GM12865 (cell line): ENCODE results near the gene GNAI3.

ENCODE experiments used
- DNase-seq: peaks from one replicate; pipeline ENCODE4 v3.0.0; 2010; ENCODE audit warnings: low read depth
- H3K4me3 ChIP-seq: 2 replicates; pipeline ENCODE4 v1.5.1; 2011; ENCODE audit warnings: mild to moderate bottlenecking, low read depth, low read length, control low read depth
- TF ChIP-seq, protein P1 (sequence below): IDR thresholded peaks from 2 replicates; pipeline ENCODE4 v1.5.1; 2011; ENCODE audit warnings: low read length, control low read depth, low read depth, inconsistent platforms; ENCODE audit not compliant: insufficient read depth; ENCODE audit errors: missing control alignments

Gene GNAI3

DNA sequence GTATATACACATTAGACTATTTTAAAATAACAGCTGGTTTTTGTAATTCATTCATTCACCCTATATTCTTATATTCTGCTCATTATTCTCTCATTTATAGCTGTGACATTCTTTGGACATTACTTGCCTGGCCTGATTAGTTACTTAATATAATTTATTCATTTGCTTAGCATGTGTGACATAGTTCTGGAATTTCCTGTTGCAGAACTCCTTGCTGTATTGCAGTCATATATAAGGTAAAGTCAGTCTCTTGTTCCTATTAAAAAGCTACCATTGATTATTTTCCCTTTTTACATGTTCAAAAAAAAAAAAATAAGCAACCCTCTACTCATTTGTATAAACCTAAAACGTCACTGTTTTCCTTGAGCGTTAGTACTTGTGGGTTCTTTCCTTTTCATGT, 47.1 kb downstream of the GNAI3 start:
- no peak overlapping the region for H3K4me3 ChIP-seq
- DNase-seq: no peak
- TF ChIP-seq, protein P1, sequence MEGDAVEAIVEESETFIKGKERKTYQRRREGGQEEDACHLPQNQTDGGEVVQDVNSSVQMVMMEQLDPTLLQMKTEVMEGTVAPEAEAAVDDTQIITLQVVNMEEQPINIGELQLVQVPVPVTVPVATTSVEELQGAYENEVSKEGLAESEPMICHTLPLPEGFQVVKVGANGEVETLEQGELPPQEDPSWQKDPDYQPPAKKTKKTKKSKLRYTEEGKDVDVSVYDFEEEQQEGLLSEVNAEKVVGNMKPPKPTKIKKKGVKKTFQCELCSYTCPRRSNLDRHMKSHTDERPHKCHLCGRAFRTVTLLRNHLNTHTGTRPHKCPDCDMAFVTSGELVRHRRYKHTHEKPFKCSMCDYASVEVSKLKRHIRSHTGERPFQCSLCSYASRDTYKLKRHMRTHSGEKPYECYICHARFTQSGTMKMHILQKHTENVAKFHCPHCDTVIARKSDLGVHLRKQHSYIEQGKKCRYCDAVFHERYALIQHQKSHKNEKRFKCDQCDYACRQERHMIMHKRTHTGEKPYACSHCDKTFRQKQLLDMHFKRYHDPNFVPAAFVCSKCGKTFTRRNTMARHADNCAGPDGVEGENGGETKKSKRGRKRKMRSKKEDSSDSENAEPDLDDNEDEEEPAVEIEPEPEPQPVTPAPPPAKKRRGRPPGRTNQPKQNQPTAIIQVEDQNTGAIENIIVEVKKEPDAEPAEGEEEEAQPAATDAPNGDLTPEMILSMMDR: no peak

DNA sequence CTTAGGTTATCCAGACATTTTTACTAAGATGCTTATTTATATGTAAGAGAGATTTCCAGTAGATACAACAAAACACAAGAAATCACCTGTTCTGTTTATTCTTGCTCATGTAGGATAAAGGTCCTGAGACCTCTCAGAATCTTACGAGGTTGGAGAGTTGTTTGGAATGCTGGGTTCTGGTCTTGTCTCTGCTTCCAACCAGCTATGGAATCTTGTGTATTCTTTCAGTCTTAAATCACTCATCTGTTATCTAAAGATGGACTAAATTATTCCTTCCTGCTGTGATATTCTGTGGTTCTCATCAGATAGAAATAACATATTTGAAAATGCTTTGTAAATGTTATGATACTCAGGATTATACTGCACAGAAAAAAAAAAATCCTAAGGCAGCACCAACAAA, 49.7 kb downstream of the GNAI3 start:
- no peak overlapping the region for H3K4me3 ChIP-seq
- TF ChIP-seq, protein P1: no peak
- DNase-seq: no peak

DNA sequence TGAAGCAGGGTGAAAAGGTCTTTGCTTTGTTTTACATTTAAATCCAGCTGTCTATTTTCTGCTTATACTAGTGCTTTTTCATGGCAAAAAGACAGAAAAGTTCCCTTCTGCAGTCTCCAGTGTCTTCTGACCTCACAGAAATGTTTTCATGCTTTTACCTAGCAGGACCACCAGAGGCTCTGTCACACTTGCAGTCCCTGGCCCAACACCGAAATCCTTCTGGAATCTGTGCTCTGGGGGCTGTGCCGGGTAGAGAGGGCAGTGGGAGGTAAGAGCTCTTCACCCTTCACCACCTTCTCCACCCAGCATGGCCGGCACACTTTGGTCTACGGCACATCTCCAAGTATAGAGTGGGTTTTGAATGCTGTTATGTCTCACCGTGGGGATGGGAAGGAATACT, 50.2 kb downstream of the GNAI3 start:
- no peak overlapping the region for H3K4me3 ChIP-seq
- TF ChIP-seq, protein P1: peak; percentile 12
- DNase-seq: no peak

DNA sequence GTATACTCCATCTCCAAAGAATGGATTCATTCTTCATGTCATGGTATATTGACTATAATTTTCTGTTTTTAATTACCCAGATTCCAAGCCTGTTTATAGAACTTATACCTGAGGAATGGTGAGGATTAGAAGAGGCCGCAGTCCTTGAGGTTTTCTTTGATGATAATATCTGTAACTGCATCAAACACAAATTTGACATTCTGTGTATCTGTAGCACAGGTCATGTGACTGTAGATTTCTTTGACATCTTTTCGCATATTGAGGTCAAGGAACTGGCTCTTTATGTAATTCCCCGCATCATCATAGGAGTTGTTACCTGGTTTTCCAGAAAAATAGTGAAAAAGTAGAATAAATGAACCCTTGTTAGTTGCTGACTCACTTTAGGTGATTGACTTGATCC, 54.8 kb downstream of the GNAI3 start:
- DNase-seq: no peak
- H3K4me3 ChIP-seq: no peak overlapping the region
- TF ChIP-seq, protein P1: no peak

DNA sequence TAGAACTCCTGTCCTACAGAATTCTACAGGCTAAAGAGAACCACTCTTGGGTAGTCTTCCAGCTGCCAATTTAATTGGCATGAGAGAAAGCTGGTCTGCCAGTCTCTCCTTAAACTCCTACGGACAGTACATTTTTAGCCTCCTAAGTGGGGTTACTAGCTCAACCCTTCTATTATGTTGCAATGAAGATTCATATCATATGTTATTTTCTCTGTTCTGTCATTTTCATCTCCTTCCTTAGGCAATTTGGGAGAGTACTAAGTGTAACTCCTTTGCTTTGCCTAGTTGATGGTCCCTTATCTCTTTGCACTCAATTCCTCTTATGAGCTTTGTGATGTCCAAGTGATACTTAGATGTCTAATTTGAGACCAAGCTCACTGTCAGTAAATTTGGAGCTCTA, 57.0 kb downstream of the GNAI3 start:
- H3K4me3 ChIP-seq: no peak overlapping the region
- TF ChIP-seq, protein P1: no peak
- no peak for DNase-seq

DNA sequence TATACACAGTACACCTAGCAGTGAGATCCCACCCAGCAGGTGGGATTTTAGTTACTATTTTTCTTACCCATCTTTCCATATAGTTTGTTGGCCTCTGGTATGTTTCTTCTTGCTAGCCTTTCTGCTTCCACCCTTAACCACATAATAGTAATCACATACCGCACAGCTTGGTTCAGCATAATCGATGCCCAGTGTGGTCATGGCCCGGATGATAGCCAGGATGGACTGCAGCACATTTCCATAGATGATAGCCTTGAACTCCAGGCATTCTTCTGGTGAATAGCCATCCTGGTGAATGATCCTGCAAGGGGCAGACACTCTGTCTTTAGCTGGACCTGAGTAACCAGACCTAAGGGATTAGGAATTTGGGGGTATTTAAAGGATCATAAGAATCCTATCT, 61.5 kb downstream of the GNAI3 start:
- TF ChIP-seq, protein P1: no peak
- no peak for DNase-seq
- H3K4me3 ChIP-seq: no peak overlapping the region

DNA sequence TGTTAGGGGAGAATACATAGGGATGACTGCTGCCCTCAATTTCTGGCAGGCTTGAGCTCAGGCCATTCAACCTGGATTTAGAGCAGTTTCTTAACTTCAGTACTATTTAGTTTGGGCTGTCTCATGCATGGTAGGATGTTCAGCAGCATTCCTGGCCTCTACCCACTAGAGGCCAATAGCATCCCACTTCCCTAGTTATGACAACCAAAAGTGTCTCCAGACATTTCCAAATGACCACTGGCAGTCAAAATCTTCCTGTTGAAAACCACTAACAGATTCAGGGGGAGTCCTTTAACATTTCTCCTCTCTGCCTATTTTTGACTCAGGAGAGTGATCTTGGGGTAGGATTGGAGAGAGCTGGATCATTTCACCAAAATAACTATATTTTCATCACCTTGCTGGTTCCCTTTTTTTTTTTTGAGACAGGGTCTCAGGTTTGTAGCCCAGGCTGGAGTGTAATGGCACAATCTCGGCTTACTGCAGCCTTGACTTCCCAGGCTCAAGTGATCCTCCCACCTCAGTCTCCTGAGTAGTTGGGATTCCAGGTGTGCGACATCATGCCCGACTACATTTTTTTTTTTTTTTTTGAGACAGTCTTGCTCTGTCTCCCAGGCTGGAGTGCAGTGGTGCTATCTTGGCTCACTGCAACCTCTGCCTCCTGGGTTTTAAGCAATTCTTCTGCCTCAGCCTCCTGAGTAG, 62.3 kb downstream of the GNAI3 start:
- TF ChIP-seq, protein P1: no peak
- H3K4me3 ChIP-seq: no peak overlapping the region
- DNase-seq: no peak
